Panc1 (cell line): ENCODE results near the gene GNAZ. TPM values are rescaled to one million over a fixed set of nuclear protein-coding genes. Genes with fewer than 3 reads are reported as not detected.

Experiments
- ATAC-seq: fragments of 200-7000 bp; cut with Tn5 transposase; 2 replicates; pipeline ENCODE4 v1.9.1; 2020; ENCODE audit warnings: mild to moderate bottlenecking, moderate library complexity
- BruUV-seq: library from RNA; stranded (reverse); fragments of 400-500 nt; replicated peaks from 2 replicates; lab custom pipeline; 2021; lab: Mats Ljungman, UMichigan
- CTCF ChIA-PET: fragments of 300-600 bp; sonication (Branson Sonifier 250); formaldehyde crosslinking; loops from one replicate; lab custom pipeline; 2022; ENCODE audit warnings: antibody characterized with exemption; lab: Charles Lee
- POLR2A ChIA-PET: fragments of 300-600 bp; sonication (Branson Sonifier 250); formaldehyde crosslinking; loops from one replicate; lab custom pipeline; 2022; ENCODE audit warnings: antibody characterized with exemption; lab: Charles Lee
- DNase-seq: peaks from one replicate; pipeline ENCODE4 v3.0.0-alpha.2; 2010; ENCODE audit warnings: low read depth, low spot score
- H3K27ac ChIP-seq: 2 replicates; pipeline ENCODE4 v1.5.1; 2011; ENCODE audit warnings: mild to moderate bottlenecking, low read length, inconsistent platforms
- H3K27me3 ChIP-seq: fragments of 200-500 bp; sonication (Bioruptor generic); 2 replicates; pipeline ENCODE4 v1.6.0; 2014; ENCODE audit warnings: low read length, inconsistent platforms; ENCODE audit not compliant: control insufficient read depth, insufficient read depth
- H3K36me3 ChIP-seq: fragments of 200-500 bp; sonication (Bioruptor generic); 2 replicates; pipeline ENCODE4 v1.5.1; 2014; ENCODE audit warnings: inconsistent platforms, mild to moderate bottlenecking, low read length, moderate library complexity; ENCODE audit not compliant: control insufficient read depth, insufficient read depth
- H3K4me1 ChIP-seq: 2 replicates; pipeline ENCODE4 v1.5.1; 2011; ENCODE audit warnings: inconsistent platforms, mild to moderate bottlenecking, low read length, moderate library complexity; ENCODE audit not compliant: control insufficient read depth, insufficient read depth
- H3K4me3 ChIP-seq, 2 experiments: 2 replicates each; pipeline ENCODE4 v1.5.1; 2011 to 2012; ENCODE audit warnings: low read depth in 2 of 2, low read length in 2 of 2, mild to moderate bottlenecking in 2 of 2, inconsistent platforms in 1 of 2, moderate library complexity in 1 of 2
- H3K9me3 ChIP-seq: fragments of 200-500 bp; sonication (Bioruptor generic); 2 replicates; pipeline ENCODE4 v1.5.1; 2014; ENCODE audit warnings: low read depth, mild to moderate bottlenecking, inconsistent platforms, low read length, moderate library complexity; ENCODE audit not compliant: control insufficient read depth, insufficient read depth
- CTCF ChIP-seq: fragments of 450-650 bp; IDR thresholded peaks from 2 replicates; pipeline ENCODE4 v1.5.1; 2017; ENCODE audit warnings: mild to moderate bottlenecking
- POLR2AphosphoS5 ChIP-seq: IDR thresholded peaks from 2 replicates; pipeline ENCODE4 v1.6.1; 2012; ENCODE audit warnings: mild to moderate bottlenecking, low read depth, low read length, moderate library complexity
- REST ChIP-seq, 2 experiments: IDR thresholded peaks; 2 replicates each; pipeline ENCODE4 v1.6.1; 2011 to 2012; ENCODE audit warnings: low read depth in 2 of 2, control low read depth in 1 of 2, low read length in 1 of 2, mild to moderate bottlenecking in 1 of 2, moderate library complexity in 1 of 2; ENCODE audit not compliant: insufficient read depth in 1 of 2
- SIN3A ChIP-seq: IDR thresholded peaks from 2 replicates; pipeline ENCODE4 v1.6.1; 2012; ENCODE audit warnings: low read depth, mild to moderate bottlenecking, low read length, moderate library complexity, borderline replicate concordance; ENCODE audit not compliant: insufficient read depth
- TCF7L2 ChIP-seq: IDR thresholded peaks from 2 replicates; pipeline ENCODE4 v1.6.1; 2011; ENCODE audit warnings: mild to moderate bottlenecking, low read depth, low read length, inconsistent platforms
- in situ Hi-C: cut with HindIII; loops from 2 replicates; pipeline ENCODE4 v1.10.0; 2016; ENCODE audit warnings: low sequenced_read_pairs, low pct_unique_long_range_greater_than_20kb
- intact Hi-C: fragments of 100-400 bp; cut with micrococcal nuclease; formaldehyde crosslinking; loops from one replicate; pipeline ENCODE4 v1.10.0; 2022; ENCODE audit not compliant: unreplicated experiment
- total RNA-seq: library from RNA; stranded (reverse); gene quantifications from one replicate; pipeline ENCODE4 v1.2.1, GENCODE V29; 2021; ENCODE audit not compliant: unreplicated experiment

GNAZ gene
- total RNA-seq, 1 experiment from 2014 or later, result 11.9 TPM

- no peak for TF ChIP-seq SIN3A
- TF ChIP-seq POLR2AphosphoS5, result no peak
- no peak for TF ChIP-seq REST (IDR thresholded peaks at IDR 0.05; ENCODE audit: insufficient read depth in 1 of 2, low read depth in 2 of 2, low read length in 1 of 2)
- no peak for TF ChIP-seq CTCF
- TF ChIP-seq TCF7L2, result no peak
- ATAC-seq, result no peak
- ChIA-PET CTCF (no interaction called here), POLR2A (no interaction called here)
- intact Hi-C loops (no loop called here), in situ Hi-C loops (no loop called here)
- DNase-seq, result no peak
- Histone ChIP-seq H3K4me3 (no peak overlapping the region), H3K9me3 (no peaks in the 10 kb centered on the region), H3K4me1 (no peaks in the 10 kb centered on the region), H3K27ac (no peak overlapping the region), H3K36me3 (no peaks in the 10 kb centered on the region), H3K27me3 (no peaks in the 10 kb centered on the region)
- no TSS peak for BruUV-seq
These were observed 35.0 kb downstream of the GNAZ start for GRCh38 chr22:23105304-23105703.

- ATAC-seq (no peak), DNase-seq (no peak)
- Histone ChIP-seq H3K27me3 (no peaks in the 10 kb centered on the region), H3K36me3 (no peaks in the 10 kb centered on the region), H3K27ac (no peak overlapping the region), H3K4me3 (no peak overlapping the region), H3K9me3 (no peaks in the 10 kb centered on the region), H3K4me1 (no peaks in the 10 kb centered on the region)
- no TSS peak for BruUV-seq
- intact Hi-C loops, result no loop called here
- ChIA-PET POLR2A (no interaction called here), CTCF (no interaction called here)
- TF ChIP-seq REST (IDR thresholded peaks at IDR 0.05; ENCODE audit: insufficient read depth in 1 of 2, low read depth in 2 of 2, low read length in 1 of 2) (no peak), POLR2AphosphoS5 (no peak), SIN3A (no peak), CTCF (no peak)
- in situ Hi-C loops, result no loop called here
These were observed 35.6 kb downstream of the GNAZ start for GRCh38 chr22:23105919-23106318.
